Measurements from ENCODE around the gene WFS1. TPM values are rescaled to one million over a fixed set of nuclear protein-coding genes. Genes with fewer than 3 reads are reported as not detected.

Gene WFS1
- total RNA-seq, 1 experiment from 2014 or later, result 21.5 TPM

DNA sequence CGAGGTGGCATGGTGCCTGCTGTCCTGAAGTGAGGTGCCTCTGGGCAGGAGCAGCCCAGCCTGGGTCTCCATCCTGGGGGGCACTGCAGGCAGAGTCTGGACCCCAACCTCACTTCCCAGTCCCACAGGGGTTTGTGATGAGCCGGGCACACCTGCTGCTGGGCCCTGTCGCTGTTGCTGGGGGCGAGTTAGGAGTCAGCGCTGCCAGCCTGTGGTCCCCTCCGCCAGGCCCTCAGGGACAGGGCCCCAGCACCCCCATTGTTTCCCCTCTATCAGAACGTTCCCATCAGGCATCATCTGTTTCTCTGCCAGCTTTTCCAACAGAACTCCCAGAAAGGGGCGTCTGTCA lies 23.4 kb downstream of the WFS1 start:
- no peaks in the 10 kb centered on the region for H3K27me3 ChIP-seq (ENCODE audit: insufficient read depth, low read length)
- no peak overlapping the region for H2AFZ ChIP-seq (ENCODE audit: low read depth, low read length, poor library complexity, severe bottlenecking)
- no peak overlapping the region for H3K4me2 ChIP-seq (ENCODE audit: low read length)
- BruUV-seq (replicated peaks), result no TSS peak
- H3K36me3 ChIP-seq (ENCODE audit: control insufficient read depth in 1 of 2, insufficient read depth in 2 of 2, low read length in 2 of 2), result no peaks in the 10 kb centered on the region
- ATAC-seq (no peak), DNase-seq (ENCODE audit: low read depth, low spot score) (no peak)
- H3K79me2 ChIP-seq (ENCODE audit: insufficient read depth, low read length), result no peaks in the 10 kb centered on the region
- no peak overlapping the region for H3K27ac ChIP-seq (ENCODE audit: low read depth, low read length)
- intact Hi-C loops (cut with micrococcal nuclease), result no loop called here
- no peaks in the 10 kb centered on the region for H3K4me1 ChIP-seq (ENCODE audit: control insufficient read depth in 1 of 2, insufficient read depth in 2 of 2, low read length in 2 of 2)
- no peaks in the 10 kb centered on the region for H3K9me2 ChIP-seq (ENCODE audit: insufficient read depth)
- TF ChIP-seq ATF3 (IDR thresholded peaks at IDR 0.05), result no peak
- no peak for TF ChIP-seq ZNF274 (IDR thresholded peaks at IDR 0.05; ENCODE audit: low read depth, low read length)
- TF ChIP-seq SIN3A (IDR thresholded peaks at IDR 0.05; ENCODE audit: low read depth), result no peak
- TF ChIP-seq, protein P1, sequence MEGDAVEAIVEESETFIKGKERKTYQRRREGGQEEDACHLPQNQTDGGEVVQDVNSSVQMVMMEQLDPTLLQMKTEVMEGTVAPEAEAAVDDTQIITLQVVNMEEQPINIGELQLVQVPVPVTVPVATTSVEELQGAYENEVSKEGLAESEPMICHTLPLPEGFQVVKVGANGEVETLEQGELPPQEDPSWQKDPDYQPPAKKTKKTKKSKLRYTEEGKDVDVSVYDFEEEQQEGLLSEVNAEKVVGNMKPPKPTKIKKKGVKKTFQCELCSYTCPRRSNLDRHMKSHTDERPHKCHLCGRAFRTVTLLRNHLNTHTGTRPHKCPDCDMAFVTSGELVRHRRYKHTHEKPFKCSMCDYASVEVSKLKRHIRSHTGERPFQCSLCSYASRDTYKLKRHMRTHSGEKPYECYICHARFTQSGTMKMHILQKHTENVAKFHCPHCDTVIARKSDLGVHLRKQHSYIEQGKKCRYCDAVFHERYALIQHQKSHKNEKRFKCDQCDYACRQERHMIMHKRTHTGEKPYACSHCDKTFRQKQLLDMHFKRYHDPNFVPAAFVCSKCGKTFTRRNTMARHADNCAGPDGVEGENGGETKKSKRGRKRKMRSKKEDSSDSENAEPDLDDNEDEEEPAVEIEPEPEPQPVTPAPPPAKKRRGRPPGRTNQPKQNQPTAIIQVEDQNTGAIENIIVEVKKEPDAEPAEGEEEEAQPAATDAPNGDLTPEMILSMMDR (IDR thresholded peaks at IDR 0.05 in 2 of 3, conservative IDR thresholded peaks at IDR 0.05 in 1 of 3; ENCODE audit: borderline replicate concordance in 1 of 3, insufficient read depth in 1 of 3, low read depth in 2 of 3, low read length in 2 of 3), result no peak
- TF ChIP-seq, protein P2, sequence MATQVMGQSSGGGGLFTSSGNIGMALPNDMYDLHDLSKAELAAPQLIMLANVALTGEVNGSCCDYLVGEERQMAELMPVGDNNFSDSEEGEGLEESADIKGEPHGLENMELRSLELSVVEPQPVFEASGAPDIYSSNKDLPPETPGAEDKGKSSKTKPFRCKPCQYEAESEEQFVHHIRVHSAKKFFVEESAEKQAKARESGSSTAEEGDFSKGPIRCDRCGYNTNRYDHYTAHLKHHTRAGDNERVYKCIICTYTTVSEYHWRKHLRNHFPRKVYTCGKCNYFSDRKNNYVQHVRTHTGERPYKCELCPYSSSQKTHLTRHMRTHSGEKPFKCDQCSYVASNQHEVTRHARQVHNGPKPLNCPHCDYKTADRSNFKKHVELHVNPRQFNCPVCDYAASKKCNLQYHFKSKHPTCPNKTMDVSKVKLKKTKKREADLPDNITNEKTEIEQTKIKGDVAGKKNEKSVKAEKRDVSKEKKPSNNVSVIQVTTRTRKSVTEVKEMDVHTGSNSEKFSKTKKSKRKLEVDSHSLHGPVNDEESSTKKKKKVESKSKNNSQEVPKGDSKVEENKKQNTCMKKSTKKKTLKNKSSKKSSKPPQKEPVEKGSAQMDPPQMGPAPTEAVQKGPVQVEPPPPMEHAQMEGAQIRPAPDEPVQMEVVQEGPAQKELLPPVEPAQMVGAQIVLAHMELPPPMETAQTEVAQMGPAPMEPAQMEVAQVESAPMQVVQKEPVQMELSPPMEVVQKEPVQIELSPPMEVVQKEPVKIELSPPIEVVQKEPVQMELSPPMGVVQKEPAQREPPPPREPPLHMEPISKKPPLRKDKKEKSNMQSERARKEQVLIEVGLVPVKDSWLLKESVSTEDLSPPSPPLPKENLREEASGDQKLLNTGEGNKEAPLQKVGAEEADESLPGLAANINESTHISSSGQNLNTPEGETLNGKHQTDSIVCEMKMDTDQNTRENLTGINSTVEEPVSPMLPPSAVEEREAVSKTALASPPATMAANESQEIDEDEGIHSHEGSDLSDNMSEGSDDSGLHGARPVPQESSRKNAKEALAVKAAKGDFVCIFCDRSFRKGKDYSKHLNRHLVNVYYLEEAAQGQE (IDR thresholded peaks at IDR 0.05; ENCODE audit: low read depth), result no peak
- TF ChIP-seq ELF1 (IDR thresholded peaks at IDR 0.05; ENCODE audit: borderline replicate concordance, low read depth), result no peak
- TF ChIP-seq POLR2AphosphoS5 (IDR thresholded peaks at IDR 0.05; ENCODE audit: low read depth, low read length), result no peak
- TF ChIP-seq, protein P3, sequence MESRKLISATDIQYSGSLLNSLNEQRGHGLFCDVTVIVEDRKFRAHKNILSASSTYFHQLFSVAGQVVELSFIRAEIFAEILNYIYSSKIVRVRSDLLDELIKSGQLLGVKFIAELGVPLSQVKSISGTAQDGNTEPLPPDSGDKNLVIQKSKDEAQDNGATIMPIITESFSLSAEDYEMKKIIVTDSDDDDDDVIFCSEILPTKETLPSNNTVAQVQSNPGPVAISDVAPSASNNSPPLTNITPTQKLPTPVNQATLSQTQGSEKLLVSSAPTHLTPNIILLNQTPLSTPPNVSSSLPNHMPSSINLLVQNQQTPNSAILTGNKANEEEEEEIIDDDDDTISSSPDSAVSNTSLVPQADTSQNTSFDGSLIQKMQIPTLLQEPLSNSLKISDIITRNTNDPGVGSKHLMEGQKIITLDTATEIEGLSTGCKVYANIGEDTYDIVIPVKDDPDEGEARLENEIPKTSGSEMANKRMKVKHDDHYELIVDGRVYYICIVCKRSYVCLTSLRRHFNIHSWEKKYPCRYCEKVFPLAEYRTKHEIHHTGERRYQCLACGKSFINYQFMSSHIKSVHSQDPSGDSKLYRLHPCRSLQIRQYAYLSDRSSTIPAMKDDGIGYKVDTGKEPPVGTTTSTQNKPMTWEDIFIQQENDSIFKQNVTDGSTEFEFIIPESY (IDR thresholded peaks at IDR 0.05; ENCODE audit: extremely low read depth, insufficient replicate concordance, low read length), result no peak
- TF ChIP-seq CEBPB (IDR thresholded peaks at IDR 0.05; ENCODE audit: low read depth), result no peak
- no peak for TF ChIP-seq EZH2 (IDR thresholded peaks at IDR 0.05)
- no peak for TF ChIP-seq EZH2phosphoT487 (IDR thresholded peaks at IDR 0.05; ENCODE audit: borderline replicate concordance)
- TF ChIP-seq, protein P4, sequence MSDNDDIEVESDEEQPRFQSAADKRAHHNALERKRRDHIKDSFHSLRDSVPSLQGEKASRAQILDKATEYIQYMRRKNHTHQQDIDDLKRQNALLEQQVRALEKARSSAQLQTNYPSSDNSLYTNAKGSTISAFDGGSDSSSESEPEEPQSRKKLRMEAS (IDR thresholded peaks at IDR 0.05), result no peak
- TF ChIP-seq FOSL1 (IDR thresholded peaks at IDR 0.05; ENCODE audit: low read depth), result no peak
- TF ChIP-seq POLR2A (IDR thresholded peaks at IDR 0.05; ENCODE audit: borderline replicate concordance, extremely low read depth, insufficient read depth, insufficient read length), result no peak
- no peak for TF ChIP-seq JUND (IDR thresholded peaks at IDR 0.05)
- TF ChIP-seq EGR1 (IDR thresholded peaks at IDR 0.05; ENCODE audit: low read depth), result no peak
- TF ChIP-seq SP1 (IDR thresholded peaks at IDR 0.05; ENCODE audit: low read depth), result no peak
- CTCF ChIA-PET, result no interaction called here
- POLR2A ChIA-PET, result no interaction called here
- no peak overlapping the region for H3K9ac ChIP-seq (ENCODE audit: low read length)
- no peaks in the 10 kb centered on the region for H4K20me1 ChIP-seq (ENCODE audit: insufficient read depth)
- H3K4me3 ChIP-seq (replicated peaks in 1 of 2; ENCODE audit: low read depth in 1 of 2, low read length in 2 of 2), result no peak overlapping the region
- no peaks in the 10 kb centered on the region for H3K9me3 ChIP-seq (ENCODE audit: control insufficient read depth in 1 of 2, insufficient read depth in 1 of 2, low read depth in 1 of 2, low read length in 2 of 2)
- RAD21 ChIA-PET (ENCODE audit: low non-redundant PET in 1 of 2, low total read pairs in 2 of 2, uncharacterized antibody in 2 of 2, unreplicated experiment in 2 of 2), result no interaction called here

All from HCT116 (cell line).